Ovary (tissue), 9 donors: Measurements from ENCODE around the gene NKAIN2. TPM values are rescaled to one million over a fixed set of nuclear protein-coding genes. Genes with fewer than 3 reads are reported as not detected.

ENCODE experiments used
- DNase-seq, 5 donors: peaks; one replicate each; pipeline ENCODE4 v3.0.0-alpha.2; 2019 to 2020
- H3K27ac ChIP-seq, 2 donors: fragments of 200-600 bp; one replicate each; pipeline versions ENCODE4 v1.5.1 to v1.8.0; 2019 to 2022
- H3K27me3 ChIP-seq: fragments of 200-600 bp; one replicate; pipeline ENCODE4 v1.8.0; 2022
- H3K36me3 ChIP-seq: fragments of 200-600 bp; sonication (generic); one replicate; pipeline ENCODE4 v1.5.1; 2019
- H3K4me1 ChIP-seq: one replicate; pipeline ENCODE4 v1.8.1; 2013; ENCODE audit warnings: mild to moderate bottlenecking, moderate library complexity; ENCODE audit not compliant: insufficient read depth
- H3K4me3 ChIP-seq: fragments of 200-600 bp; sonication (generic); one replicate; pipeline ENCODE4 v1.5.1; 2017
- H3K9me3 ChIP-seq, 2 donors: fragments of 200-600 bp in 1 of 2; sonication (generic) in 1 of 2; one replicate each; pipeline versions ENCODE4 v1.5.1 to v1.8.1; 2013 to 2019; ENCODE audit warnings: mild to moderate bottlenecking in 1 of 2, moderate library complexity in 1 of 2
- CTCF ChIP-seq, 3 donors: fragments of 450-650 bp in 2 of 3; fragments of 200-600 bp in 1 of 3; IDR thresholded peaks; one replicate each; pipeline versions ENCODE4 v1.5.1 to v1.8.0; 2016 to 2022; ENCODE audit warnings: antibody characterized with exemption in 3 of 3, mild to moderate bottlenecking in 1 of 3
- EP300 ChIP-seq: sonication (generic); formaldehyde crosslinking; IDR thresholded peaks from one replicate; pipeline ENCODE4 v1.6.1; 2017; ENCODE audit warnings: antibody characterized with exemption
- POLR2A ChIP-seq: fragments of 450-650 bp; IDR thresholded peaks from one replicate; pipeline ENCODE4 v1.6.1; 2017; ENCODE audit warnings: antibody characterized with exemption, mild to moderate bottlenecking, moderate library complexity
- WGBS, 3 donors: extraction: QIAGEN DNeasy Blood & Tissue Kit in 1 of 3; methylation state at CpG; one replicate each; pipeline versions ENCODE4 v1.1.5 to v1.1.7; 2013 to 2017; 5-methylcytosine and 5-hydroxymethylcytosine counted together
- intact Hi-C, 4 donors: fragments of 100-400 bp; cut with DNase I; formaldehyde crosslinking; loops; one replicate each; pipeline versions ENCODE4 v1.11.0 to v1.15.1; 2022 to 2023
- polyA plus RNA-seq, 2 donors: library from polyadenylated mRNA; stranded (reverse); fragments of 200-250 nt in 1 of 2; fragments of 350-450 nt in 1 of 2; fragmentation: Illumina TruSeq in 1 of 2; extraction: RNeasy Lipid Tissue Mini Kit (QIAGEN cat#74804) in 1 of 2; gene quantifications; one replicate each; pipeline ENCODE4 v1.2.3, GENCODE V29; 2013 to 2014
- total RNA-seq, 7 donors: library from RNA; depleted of rRNA in 2 of 7; stranded (reverse); fragments of >200 nt in 2 of 7; fragmentation: NEBNext Ultra II Directional in 3 of 7; extraction: Animal tissue kit (Norgen Biotek cat#: 25700) in 3 of 7; gene quantifications; one replicate each; pipeline versions ENCODE4 v1.1.0 to v1.2.4, GENCODE V29; 2016 to 2023
- donor health status: DM: no; HTN: no; CAD: no; lungs with moderate emphysema.
- donor health status: DM: no; HTN: no; CAD: no.
- donor health status: Bipolar disorder and iron deficiency.
- donor health status: DM: yes; HTN: yes; CAD: no.
- donor health status: DM: no; HTN: no; CAD: no.
- donor health status: DM: yes; HTN: yes; CAD: no.

NKAIN2 gene
- total and polyA plus RNA-seq, 9 donors: 0.13 to 1.0 (median 0.40) TPM; not detected in 4

- intact Hi-C loops: no loop called here
- TF ChIP-seq CTCF (IDR thresholded peaks at IDR 0.05): no peak
- TF ChIP-seq EP300: no peak
- TF ChIP-seq POLR2A: no peak
- Histone ChIP-seq H3K4me1 (no peaks in the 10 kb centered on the region), H3K9me3 (no peaks in the 10 kb centered on the region), H3K36me3 (no peaks in the 10 kb centered on the region), H3K27me3 (no peaks in the 10 kb centered on the region), H3K27ac (no peak overlapping the region), H3K4me3 (no peak overlapping the region)
- no peak for DNase-seq
- 79 to 92% (median 84%) methylated on average over 1 of the region's 1 CpG for WGBS, 3 donors
Measured at GRCh38 chr6:124356811-124357210, 553.1 kb downstream of the NKAIN2 start.

GRCh38 chr6:124368131-124368530, 564.5 kb downstream of the NKAIN2 start:
- no peaks in the 10 kb centered on the region for H3K27me3 ChIP-seq
- intact Hi-C loops: no loop called here
- TF ChIP-seq CTCF (IDR thresholded peaks at IDR 0.05) (no peak), EP300 (no peak), POLR2A (no peak)
- no peak for DNase-seq
- H3K27ac ChIP-seq: no peak overlapping the region
- H3K9me3 ChIP-seq: no peaks in the 10 kb centered on the region
- no peaks in the 10 kb centered on the region for H3K4me1 ChIP-seq
- H3K4me3 ChIP-seq: no peak overlapping the region
- no peaks in the 10 kb centered on the region for H3K36me3 ChIP-seq

- Histone ChIP-seq H3K27me3 (no peaks in the 10 kb centered on the region), H3K27ac (no peak overlapping the region), H3K4me3 (no peak overlapping the region), H3K9me3 (no peaks in the 10 kb centered on the region), H3K36me3 (no peaks in the 10 kb centered on the region), H3K4me1 (no peaks in the 10 kb centered on the region)
- no peak for DNase-seq
- no peak for TF ChIP-seq EP300
- no peak for TF ChIP-seq POLR2A
- TF ChIP-seq CTCF (IDR thresholded peaks at IDR 0.05): no peak
- intact Hi-C loops: no loop called here
- WGBS, 3 donors: 14 to 18% (median 16%) methylated on average over 2 of the region's 2 CpGs
Measured at GRCh38 chr6:124371974-124372475, 568.4 kb downstream of the NKAIN2 start.

GRCh38 chr6:124373386-124373785, 569.7 kb downstream of the NKAIN2 start:
- 56 to 62% (median 57%) methylated on average over 1 of the region's 1 CpG for WGBS, 3 donors
- DNase-seq: no peak
- TF ChIP-seq POLR2A (no peak), CTCF (IDR thresholded peaks at IDR 0.05) (no peak), EP300 (no peak)

More at GRCh38 chr6:124373386-124373785, 569.7 kb downstream of the NKAIN2 start:
- Histone ChIP-seq H3K27ac (no peak overlapping the region), H3K27me3 (no peaks in the 10 kb centered on the region), H3K36me3 (no peaks in the 10 kb centered on the region), H3K4me3 (no peak overlapping the region), H3K4me1 (no peaks in the 10 kb centered on the region), H3K9me3 (no peaks in the 10 kb centered on the region)
- intact Hi-C loops: no loop called here
